ENCODE results near the gene TFF2. TPM values are rescaled to one million over a fixed set of nuclear protein-coding genes. Genes with fewer than 3 reads are reported as not detected.

TFF2 gene
- polyA plus RNA-seq, 1 of the 3 experiments (the other 2 are of a cell fraction): not detected

DNA sequence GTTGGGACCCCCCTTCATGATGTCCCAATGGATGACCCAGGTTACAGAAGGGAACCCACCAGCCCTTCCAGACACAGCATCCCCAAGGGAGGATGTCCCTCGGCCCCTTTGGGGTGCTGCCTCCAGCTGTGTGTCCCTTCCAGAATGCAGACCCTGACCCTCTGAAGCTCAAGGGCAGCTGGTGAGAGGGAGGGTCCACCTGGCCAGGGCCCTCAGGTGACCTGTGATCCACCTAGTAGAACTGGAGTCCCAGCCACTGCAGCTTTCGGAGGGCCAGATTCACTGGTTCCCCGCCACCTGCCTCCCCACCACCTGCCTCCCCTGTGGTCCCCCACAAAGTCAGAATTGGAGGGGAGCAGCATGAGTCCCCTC is 25.2 kb upstream of the TFF2 start:
- Histone ChIP-seq H4K20me1 (ENCODE audit: insufficient read depth) (no peaks in the 10 kb centered on the region), H3K9me2 (no peaks in the 10 kb centered on the region), H3K79me2 (ENCODE audit: insufficient read depth) (no peaks in the 10 kb centered on the region), H3K9me3 (no peaks in the 10 kb centered on the region), H3F3A (replicated peaks; ENCODE audit: insufficient read depth) (no peaks in the 10 kb centered on the region), H3K36me3 (replicated peaks in 1 of 2; ENCODE audit: control insufficient read depth in 1 of 2, insufficient read depth in 2 of 2, low read length in 1 of 2) (no peaks in the 10 kb centered on the region), H3K27ac (ENCODE audit: low read depth in 2 of 2, low read length in 1 of 2) (no peak overlapping the region), H3K4me2 (no peak overlapping the region), H3K9ac (no peak overlapping the region), H3K27me3 (ENCODE audit: insufficient read depth) (no peaks in the 10 kb centered on the region), H3K4me1 (ENCODE audit: control insufficient read depth in 1 of 2, insufficient read depth in 2 of 2, low read depth in 1 of 2, low read length in 1 of 2) (no peaks in the 10 kb centered on the region), H2AFZ (ENCODE audit: low read depth) (no peak overlapping the region), H3K4me3 (ENCODE audit: low read depth in 2 of 2, low read length in 1 of 2) (no peak overlapping the region)
- ChIA-PET POLR2A (no interaction called here), CTCF (no interaction called here)
- WGBS (ENCODE audit: low lambda C conversion rate): 0% methylated on average over 1 of the region's 3 CpGs
- TF ChIP-seq SIN3A (IDR thresholded peaks at IDR 0.05; ENCODE audit: borderline replicate concordance, low read depth, low read length): no peak
- TF ChIP-seq, protein P1, sequence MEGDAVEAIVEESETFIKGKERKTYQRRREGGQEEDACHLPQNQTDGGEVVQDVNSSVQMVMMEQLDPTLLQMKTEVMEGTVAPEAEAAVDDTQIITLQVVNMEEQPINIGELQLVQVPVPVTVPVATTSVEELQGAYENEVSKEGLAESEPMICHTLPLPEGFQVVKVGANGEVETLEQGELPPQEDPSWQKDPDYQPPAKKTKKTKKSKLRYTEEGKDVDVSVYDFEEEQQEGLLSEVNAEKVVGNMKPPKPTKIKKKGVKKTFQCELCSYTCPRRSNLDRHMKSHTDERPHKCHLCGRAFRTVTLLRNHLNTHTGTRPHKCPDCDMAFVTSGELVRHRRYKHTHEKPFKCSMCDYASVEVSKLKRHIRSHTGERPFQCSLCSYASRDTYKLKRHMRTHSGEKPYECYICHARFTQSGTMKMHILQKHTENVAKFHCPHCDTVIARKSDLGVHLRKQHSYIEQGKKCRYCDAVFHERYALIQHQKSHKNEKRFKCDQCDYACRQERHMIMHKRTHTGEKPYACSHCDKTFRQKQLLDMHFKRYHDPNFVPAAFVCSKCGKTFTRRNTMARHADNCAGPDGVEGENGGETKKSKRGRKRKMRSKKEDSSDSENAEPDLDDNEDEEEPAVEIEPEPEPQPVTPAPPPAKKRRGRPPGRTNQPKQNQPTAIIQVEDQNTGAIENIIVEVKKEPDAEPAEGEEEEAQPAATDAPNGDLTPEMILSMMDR (IDR thresholded peaks at IDR 0.05): no peak
- TF ChIP-seq TEAD4 (IDR thresholded peaks at IDR 0.05; ENCODE audit: borderline replicate concordance, insufficient read depth): no peak
- TF ChIP-seq, protein P2, sequence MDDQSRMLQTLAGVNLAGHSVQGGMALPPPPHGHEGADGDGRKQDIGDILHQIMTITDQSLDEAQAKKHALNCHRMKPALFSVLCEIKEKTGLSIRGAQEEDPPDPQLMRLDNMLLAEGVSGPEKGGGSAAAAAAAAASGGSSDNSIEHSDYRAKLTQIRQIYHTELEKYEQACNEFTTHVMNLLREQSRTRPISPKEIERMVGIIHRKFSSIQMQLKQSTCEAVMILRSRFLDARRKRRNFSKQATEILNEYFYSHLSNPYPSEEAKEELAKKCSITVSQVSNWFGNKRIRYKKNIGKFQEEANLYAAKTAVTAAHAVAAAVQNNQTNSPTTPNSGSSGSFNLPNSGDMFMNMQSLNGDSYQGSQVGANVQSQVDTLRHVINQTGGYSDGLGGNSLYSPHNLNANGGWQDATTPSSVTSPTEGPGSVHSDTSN (IDR thresholded peaks at IDR 0.05): no peak
- TF ChIP-seq, protein P3, sequence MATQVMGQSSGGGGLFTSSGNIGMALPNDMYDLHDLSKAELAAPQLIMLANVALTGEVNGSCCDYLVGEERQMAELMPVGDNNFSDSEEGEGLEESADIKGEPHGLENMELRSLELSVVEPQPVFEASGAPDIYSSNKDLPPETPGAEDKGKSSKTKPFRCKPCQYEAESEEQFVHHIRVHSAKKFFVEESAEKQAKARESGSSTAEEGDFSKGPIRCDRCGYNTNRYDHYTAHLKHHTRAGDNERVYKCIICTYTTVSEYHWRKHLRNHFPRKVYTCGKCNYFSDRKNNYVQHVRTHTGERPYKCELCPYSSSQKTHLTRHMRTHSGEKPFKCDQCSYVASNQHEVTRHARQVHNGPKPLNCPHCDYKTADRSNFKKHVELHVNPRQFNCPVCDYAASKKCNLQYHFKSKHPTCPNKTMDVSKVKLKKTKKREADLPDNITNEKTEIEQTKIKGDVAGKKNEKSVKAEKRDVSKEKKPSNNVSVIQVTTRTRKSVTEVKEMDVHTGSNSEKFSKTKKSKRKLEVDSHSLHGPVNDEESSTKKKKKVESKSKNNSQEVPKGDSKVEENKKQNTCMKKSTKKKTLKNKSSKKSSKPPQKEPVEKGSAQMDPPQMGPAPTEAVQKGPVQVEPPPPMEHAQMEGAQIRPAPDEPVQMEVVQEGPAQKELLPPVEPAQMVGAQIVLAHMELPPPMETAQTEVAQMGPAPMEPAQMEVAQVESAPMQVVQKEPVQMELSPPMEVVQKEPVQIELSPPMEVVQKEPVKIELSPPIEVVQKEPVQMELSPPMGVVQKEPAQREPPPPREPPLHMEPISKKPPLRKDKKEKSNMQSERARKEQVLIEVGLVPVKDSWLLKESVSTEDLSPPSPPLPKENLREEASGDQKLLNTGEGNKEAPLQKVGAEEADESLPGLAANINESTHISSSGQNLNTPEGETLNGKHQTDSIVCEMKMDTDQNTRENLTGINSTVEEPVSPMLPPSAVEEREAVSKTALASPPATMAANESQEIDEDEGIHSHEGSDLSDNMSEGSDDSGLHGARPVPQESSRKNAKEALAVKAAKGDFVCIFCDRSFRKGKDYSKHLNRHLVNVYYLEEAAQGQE (IDR thresholded peaks at IDR 0.05; ENCODE audit: low read depth, low read length): no peak
- no peak for TF ChIP-seq YY1 (IDR thresholded peaks at IDR 0.05; ENCODE audit: low read depth)
- TF ChIP-seq NRF1 (IDR thresholded peaks at IDR 0.05; ENCODE audit: low read depth, low read length): no peak
- TF ChIP-seq, protein P4, sequence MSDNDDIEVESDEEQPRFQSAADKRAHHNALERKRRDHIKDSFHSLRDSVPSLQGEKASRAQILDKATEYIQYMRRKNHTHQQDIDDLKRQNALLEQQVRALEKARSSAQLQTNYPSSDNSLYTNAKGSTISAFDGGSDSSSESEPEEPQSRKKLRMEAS (IDR thresholded peaks at IDR 0.05; ENCODE audit: low read depth): no peak
- TF ChIP-seq, protein P5, sequence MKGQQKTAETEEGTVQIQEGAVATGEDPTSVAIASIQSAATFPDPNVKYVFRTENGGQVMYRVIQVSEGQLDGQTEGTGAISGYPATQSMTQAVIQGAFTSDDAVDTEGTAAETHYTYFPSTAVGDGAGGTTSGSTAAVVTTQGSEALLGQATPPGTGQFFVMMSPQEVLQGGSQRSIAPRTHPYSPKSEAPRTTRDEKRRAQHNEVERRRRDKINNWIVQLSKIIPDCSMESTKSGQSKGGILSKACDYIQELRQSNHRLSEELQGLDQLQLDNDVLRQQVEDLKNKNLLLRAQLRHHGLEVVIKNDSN (IDR thresholded peaks at IDR 0.05; ENCODE audit: borderline replicate concordance, low read depth): no peak
- TF ChIP-seq JUND (IDR thresholded peaks at IDR 0.05): no peak
- no peak for TF ChIP-seq FOXM1 (IDR thresholded peaks at IDR 0.05; ENCODE audit: low read depth)
- TF ChIP-seq MXI1 (IDR thresholded peaks at IDR 0.05; ENCODE audit: low read depth, low read length): no peak
- TF ChIP-seq TAF1 (IDR thresholded peaks at IDR 0.05; ENCODE audit: borderline replicate concordance, low read depth, low read length): no peak
- no peak for TF ChIP-seq SMC3 (IDR thresholded peaks at IDR 0.05; ENCODE audit: low read depth, low read length)
- TF ChIP-seq RXRA (IDR thresholded peaks at IDR 0.05; ENCODE audit: borderline replicate concordance, low read depth): no peak
- no peak for DNase-seq

Data from SK-N-SH (cell line).